Measurements from ENCODE around the gene DPP10.

DNA sequence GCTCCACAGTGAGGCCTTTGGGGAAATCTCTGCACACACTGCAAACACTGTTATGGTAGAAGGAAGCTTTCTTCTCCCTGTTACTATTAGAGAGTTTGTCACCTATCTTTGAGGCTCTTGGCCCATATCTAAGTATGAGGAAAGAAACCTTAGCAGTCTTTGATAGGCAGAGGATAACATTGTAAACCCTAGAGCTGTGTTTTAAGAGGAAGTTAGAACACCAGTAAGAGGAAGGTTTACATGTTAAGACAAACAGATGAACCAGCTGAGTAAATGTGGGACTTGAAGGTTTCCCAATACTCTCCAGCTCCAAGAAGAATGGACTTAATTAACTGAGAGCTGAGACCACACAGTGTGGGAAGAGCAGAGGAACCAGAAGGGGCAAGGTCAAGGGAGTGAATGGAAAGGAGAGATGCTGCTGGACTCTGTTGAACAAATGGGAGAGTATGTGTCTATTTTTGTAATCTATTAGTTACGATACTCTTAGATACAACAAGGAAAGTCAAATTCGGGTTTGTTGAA, 257.0 kb downstream of the DPP10 start:
- TF ChIP-seq EZH2 (IDR thresholded peaks at IDR 0.05; ENCODE audit: low read length, unreplicated experiment): no peak
- TF ChIP-seq, protein P1, sequence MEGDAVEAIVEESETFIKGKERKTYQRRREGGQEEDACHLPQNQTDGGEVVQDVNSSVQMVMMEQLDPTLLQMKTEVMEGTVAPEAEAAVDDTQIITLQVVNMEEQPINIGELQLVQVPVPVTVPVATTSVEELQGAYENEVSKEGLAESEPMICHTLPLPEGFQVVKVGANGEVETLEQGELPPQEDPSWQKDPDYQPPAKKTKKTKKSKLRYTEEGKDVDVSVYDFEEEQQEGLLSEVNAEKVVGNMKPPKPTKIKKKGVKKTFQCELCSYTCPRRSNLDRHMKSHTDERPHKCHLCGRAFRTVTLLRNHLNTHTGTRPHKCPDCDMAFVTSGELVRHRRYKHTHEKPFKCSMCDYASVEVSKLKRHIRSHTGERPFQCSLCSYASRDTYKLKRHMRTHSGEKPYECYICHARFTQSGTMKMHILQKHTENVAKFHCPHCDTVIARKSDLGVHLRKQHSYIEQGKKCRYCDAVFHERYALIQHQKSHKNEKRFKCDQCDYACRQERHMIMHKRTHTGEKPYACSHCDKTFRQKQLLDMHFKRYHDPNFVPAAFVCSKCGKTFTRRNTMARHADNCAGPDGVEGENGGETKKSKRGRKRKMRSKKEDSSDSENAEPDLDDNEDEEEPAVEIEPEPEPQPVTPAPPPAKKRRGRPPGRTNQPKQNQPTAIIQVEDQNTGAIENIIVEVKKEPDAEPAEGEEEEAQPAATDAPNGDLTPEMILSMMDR (conservative IDR thresholded peaks at IDR 0.05; ENCODE audit: low read depth, low read length): no peak

Data from PC-3 (cell line).